ENCODE measurements around the gene NRP1.

NRP1 gene

DNA sequence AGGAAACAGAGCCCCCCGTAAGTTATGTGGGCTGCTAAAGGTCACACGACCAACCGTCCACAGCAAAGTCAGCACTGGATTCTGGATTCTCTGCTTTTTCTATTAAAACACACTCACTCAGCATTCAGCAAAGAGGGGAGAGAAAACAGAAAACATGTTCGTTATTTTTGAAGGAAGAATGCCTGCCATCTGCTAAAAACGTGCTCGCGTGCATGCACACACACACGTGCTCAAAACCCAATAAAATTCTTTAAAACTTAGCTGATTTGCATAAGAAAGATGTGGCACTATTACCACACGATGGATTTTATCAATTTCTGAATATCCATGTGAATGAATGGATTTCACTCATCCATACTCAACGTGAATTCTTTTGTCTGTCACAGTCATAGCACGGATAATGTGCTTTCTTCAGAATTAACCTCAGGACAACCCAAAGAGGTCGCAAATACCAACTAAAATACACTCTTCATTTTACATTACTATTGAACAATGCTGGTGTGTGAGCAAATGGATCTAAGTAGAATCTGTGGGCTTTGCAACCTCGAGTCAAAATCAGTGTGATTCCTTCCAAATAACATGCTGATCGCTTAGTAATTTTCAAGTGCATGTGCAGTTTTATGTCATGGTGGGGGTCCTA is 40.8 kb downstream of the NRP1 start:
- DNase-seq (ENCODE audit: low read depth in 2 of 2, low spot score in 1 of 2): no peak

DNA sequence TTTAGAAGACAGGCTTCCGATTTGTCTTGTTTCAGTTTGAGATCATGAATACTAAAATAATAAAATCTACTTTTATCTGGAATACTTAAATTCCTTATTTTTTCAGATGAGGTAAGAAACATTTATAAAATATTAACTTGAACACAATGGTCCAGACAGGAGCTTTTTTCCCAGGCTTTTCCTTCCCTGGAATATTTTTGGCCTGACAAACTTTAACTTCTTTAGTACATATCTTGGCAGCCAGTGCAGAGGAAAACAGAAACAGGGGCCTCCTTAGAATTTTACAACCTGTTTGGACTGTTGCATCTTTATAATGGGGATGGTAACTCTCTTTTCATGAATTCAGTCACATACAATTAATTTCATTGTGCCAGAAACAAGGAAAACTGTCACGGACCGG is 41.4 kb downstream of the NRP1 start:
- DNase-seq (ENCODE audit: low read depth in 2 of 2, low spot score in 1 of 2): no peak

DNA sequence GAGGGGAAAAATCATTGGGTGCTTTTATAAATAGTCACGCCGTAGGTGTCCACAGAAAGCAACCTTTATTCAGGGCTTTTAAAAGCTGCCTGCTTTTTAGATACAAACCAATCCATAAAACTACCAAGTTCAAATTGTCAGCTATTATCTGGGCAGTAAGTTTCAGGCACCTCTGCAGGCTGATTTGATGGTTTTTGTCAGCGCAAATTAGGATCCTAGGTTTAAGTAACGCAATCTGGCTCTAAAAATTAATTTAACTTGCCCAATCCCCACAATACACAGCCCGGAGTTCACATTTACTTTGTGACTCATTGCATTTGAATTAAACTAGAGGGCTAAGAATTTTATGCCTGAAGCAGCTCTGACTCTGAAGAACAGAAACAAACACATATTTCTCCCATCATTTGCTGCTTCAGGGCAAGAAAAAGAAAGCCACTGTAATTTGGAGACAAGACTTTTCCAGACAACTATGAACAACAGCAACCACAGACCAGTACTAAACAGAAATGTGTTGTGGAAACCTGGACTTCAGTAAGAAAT is 43.3 kb downstream of the NRP1 start:
- DNase-seq (ENCODE audit: low read depth in 2 of 2, low spot score in 1 of 2): no peak

DNA sequence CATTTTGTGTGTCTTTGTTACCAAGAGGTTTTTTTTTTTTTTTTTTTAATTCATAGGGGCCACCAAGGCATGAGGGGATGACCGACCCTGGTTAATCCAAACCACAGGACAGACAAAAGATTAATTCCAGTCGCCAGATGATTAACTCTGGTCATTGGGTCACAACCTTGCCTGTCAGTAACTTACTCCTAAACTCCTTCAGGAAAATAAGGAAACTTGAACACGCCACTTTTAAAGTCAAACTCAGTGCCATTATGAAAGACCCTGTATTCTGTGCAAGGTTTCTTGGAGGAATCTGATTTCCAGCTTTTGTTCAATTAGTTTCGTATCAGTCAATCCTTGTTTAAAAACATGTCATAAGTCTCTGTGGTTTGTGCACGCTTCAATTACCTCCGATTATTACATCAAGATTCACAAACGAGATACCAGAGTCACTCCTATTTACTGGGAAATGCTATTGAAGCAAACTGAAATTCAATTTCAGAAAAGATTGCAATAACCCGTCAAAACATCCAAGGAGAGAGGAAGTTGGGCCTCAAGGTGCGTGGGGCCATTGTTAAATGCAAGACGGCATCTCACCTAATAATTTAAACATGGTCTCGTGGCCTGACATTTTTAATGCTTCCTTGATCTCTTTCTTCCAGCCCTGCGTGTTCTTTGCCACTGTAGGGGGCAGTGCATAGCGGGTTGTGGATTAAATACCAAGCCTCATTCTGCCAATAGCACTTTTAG is 44.0 kb downstream of the NRP1 start:
- no peak for DNase-seq (ENCODE audit: low read depth in 2 of 2, low spot score in 1 of 2)

DNA sequence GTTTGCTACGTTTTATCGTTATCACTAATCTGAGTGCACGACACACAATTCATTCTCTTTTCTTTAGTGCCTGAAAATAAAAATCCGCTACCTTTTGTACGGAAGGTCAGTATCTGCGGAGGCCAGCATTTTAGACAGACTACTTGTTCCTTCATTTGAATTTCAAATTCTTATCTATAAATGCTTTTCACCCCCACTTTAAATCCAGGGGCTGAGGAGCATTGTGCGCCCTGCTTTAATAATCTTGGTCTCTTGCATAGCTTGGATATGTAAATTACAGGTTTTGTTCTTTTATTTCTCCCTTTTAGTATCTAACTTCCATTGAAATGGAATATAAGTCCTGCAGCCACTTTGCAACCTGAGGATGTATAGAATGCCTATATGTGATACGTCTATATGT is 44.7 kb downstream of the NRP1 start:
- DNase-seq (ENCODE audit: low read depth in 2 of 2, low spot score in 1 of 2): no peak

DNA sequence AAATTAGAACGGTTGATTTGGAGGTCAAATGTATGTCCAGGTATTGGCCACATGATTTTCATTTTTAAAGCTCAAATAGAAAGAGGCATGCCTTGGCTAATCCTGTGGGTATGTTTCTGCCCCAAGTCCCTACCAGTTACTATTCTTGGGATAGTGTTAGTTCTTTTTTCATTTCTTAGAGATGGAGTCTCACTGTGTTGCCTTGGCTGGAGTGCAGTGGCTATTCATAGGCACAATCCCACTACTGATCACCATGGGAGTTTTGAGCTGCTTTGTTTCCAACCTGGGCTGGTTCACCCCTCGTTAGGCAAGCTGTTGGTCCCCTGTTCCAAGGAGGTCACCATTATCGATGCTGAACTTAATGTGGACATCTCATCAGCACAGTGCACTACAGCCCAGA is 46.3 kb downstream of the NRP1 start:
- DNase-seq (ENCODE audit: low read depth in 2 of 2, low spot score in 1 of 2): no peak

DNA sequence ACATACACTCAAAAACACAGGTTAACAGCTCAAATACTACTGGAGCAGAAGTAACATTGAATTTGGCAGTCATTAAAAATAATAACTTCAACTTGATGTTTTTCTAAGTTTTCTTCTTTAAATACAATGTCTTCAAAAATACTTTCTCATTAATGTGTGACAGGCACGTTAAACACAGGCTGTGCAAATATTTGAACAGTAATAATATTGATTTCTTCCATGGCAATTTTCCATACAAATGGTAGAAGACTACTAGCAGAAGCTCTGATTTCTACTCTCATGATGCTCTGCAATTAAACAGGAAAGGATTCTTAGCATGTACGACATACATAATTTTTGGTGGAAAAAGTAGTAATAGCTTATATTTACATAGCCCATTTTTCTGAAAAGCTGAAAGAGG is 47.4 kb downstream of the NRP1 start:
- no peak for DNase-seq (ENCODE audit: low read depth in 2 of 2, low spot score in 1 of 2)

DNA sequence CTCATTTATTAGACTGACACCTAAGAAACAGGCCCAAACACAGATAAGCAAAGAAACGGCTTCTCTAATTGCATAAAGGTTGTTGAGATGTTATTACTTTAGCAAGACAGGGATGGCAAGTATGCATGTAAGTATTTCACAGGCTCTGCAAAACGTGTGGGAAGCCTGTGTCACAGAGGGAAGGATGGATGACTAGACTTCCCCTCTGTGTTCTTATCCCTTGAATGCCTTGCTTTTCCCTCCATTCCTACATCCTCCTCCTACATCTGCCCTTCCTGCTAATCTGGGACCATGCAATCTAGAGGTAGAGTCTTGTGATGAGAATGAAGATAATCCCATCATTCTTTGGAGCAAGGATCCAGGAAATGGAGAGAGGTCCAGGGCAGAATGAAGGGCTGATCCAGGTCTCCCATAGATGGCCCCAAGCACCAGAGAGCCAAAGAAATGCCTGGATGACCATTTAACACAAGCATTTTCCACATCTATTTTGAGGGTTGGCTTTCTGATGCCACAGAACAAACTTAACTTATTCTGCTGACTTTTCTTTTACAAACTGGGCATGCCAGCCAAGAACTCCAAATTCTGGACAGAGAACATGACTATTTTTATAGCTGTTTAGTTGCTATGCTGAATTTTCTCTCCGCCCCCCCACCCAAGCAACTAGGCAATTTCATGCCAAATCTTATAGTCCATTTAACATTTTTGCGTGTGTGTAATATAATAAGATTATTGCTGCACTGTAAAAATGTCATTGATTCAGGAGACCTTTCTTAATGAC is 48.1 kb downstream of the NRP1 start:
- DNase-seq (ENCODE audit: low read depth in 2 of 2, low spot score in 1 of 2): no peak

DNA sequence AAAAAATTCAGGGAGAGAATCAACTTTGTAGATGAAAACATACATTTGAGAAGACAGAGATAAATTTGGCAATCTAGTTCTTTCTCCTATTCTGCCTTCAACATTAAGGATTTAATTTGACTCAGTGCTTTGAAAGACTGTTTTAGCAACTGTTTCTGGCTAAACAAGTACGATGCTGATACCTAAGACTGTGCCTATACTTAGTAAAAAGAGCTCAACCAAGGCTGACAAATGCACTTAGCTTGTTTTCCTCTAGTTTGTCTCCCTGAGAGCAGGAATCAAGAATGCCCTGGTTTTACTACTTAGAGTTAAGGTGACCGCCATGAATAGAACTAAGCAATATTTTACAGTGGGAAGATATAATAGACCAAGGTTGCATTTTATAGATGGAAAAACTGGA is 49.5 kb downstream of the NRP1 start:
- DNase-seq (ENCODE audit: low read depth in 2 of 2, low spot score in 1 of 2): no peak

DNA sequence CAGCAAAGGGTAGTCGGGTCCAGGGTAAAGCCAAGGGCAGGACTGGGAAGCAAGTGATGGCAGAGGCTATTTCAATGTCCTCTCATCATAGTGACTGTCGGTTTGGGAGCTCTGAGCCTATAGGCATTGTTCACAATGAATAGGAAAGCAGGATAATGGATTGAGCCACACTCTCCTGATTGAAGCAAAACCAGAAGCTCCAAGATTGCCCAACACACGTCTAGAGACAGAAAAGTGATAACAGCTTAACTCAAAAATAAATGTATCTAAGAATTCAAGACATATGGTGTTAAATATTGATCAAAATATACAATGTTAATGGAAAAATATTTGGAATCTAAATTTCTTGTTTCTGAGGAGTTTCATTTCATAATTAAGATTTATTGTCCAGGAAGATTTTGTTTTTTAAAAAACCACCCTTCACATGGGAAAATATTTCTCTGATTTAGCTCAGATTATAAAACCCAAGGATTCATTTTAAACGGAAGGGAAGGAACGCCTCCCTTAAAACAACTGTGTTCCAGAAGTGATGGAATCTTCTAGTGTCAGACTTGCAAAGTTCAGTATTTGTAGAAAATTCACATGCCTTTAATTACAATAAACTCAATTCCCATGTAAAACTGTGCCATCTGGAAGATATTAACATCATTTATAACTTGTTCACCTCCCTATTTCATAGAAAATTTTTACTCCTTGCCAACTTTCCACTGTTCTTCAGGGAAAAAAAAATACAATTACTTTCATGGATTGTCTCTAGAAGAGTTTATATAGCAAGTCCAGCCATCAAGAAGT is 54.5 kb downstream of the NRP1 start:
- no peak for DNase-seq (ENCODE audit: low read depth in 2 of 2, low spot score in 1 of 2)

DNA sequence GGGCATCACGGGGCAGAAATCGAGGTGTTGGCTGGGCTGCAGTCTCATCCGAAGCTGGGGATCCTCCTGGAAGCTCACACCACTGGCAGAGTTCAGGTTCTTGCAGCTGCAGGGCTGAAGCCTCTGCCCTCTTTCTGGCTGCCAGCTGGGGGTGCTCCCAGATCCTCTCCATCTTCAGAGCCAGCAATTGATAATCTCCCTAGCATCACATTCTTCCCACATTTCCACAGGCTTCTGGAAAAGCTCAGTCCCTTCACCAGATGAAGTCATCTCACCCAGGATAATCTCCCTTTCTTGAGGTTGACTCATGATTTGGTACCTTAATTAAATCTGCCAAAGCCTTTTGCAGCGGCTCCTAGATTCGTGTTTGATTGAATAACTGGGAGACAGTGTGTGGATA is 55.2 kb downstream of the NRP1 start:
- no peak for DNase-seq (ENCODE audit: low read depth in 2 of 2, low spot score in 1 of 2)

DNA sequence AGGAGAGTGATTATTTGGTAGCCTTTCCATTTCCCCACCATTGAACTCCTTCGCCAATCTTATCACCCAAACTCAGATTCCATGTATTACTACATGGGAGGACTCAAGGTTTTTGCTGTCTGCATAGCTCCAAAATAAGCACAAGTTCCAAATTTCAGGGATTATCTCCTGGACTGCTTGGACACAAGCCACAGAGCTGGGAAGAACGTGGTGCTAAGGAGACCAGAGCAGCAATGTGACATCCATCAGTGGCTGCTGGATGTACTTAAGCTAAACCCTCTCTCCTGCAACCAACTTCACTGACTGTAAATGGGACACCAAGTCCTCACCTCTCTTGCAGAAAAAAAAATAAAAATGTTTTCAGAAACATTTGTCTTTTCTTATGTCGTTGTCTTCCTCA is 56.3 kb downstream of the NRP1 start:
- no peak for DNase-seq (ENCODE audit: low read depth in 2 of 2, low spot score in 1 of 2)

DNA sequence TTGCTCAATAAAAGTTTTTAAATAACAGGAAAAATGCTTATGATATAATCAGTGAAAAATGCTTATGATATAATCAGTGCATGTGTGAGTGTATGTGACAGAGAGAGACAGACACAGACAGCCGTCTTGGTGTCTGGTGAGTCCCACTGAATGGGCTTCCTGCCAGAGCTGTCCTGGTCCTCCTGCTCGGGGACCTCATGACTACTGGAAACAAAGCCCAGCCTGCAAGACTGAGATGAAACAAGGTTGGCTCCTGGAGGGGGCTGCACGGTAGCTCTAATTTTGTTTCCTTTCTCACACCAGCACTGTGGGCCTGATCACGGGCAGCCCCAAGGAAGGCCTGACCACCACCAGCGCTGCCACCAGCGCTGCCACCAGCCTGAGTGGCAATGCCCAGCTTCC is 57.3 kb downstream of the NRP1 start:
- no peak for DNase-seq (ENCODE audit: low read depth in 2 of 2, low spot score in 1 of 2)

DNA sequence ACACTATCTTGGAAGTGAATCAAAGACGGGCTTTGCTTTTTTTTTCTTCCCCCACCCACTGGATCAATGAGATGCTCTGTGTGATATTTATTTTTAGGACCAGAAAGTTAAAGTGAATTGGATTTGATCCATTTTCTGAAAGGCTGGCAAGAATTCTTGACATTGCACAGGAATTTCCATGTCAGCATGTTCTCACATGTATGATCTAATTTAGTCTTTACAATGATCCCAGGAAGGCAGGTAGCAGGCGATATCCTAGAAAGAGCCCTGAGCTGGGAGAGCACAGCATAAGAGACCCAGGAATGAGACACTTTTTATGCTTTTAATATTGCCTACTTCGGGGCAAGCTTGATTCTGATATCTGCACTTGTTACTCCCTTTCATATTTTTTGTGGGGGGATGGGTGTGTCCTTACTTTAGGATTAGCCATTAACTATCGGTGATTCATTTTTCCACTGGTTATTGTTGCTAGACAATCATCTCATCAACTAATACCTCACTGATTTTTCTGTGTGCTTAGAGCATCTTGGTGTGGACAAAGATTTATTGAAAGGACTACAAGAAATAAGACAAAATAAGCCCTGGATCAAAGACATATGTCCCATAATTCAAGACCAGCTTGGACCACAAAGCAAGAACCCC is 58.1 kb downstream of the NRP1 start:
- no peak for DNase-seq (ENCODE audit: low read depth in 2 of 2, low spot score in 1 of 2)

DNA sequence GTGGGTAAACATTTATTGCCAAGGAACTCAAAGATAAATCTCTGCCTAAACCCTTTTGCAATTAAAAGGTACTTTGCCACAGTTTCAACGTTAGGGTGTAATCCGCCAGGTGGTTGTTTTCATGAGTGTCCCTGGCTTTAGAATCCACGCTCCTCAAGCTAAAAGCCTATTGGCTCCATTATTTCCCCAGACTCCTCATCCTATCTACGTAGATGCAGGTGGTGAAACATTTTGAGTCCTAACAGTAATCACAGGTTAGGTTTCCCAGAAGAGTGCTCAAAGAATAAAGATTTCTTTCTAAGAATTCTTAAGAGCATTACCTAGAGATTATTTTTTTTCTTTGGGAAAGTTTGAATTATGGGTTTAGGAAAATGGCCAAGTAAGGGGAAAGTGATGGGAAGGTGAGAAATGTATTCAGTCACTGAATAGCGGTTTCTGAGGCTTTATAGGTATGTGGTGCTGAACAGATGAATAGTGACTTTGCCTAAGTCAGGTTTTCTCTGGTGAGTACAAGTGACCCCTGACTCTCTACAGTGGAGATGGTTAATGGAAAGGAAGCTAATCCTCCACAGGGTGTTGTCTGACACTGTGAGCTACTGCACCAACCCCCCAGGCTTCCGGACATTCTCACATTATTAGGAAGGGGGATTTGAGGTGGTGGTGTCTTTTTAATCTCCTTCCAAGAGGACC is 60.2 kb downstream of the NRP1 start:
- no peak for DNase-seq (ENCODE audit: low read depth in 2 of 2, low spot score in 1 of 2)

DNA sequence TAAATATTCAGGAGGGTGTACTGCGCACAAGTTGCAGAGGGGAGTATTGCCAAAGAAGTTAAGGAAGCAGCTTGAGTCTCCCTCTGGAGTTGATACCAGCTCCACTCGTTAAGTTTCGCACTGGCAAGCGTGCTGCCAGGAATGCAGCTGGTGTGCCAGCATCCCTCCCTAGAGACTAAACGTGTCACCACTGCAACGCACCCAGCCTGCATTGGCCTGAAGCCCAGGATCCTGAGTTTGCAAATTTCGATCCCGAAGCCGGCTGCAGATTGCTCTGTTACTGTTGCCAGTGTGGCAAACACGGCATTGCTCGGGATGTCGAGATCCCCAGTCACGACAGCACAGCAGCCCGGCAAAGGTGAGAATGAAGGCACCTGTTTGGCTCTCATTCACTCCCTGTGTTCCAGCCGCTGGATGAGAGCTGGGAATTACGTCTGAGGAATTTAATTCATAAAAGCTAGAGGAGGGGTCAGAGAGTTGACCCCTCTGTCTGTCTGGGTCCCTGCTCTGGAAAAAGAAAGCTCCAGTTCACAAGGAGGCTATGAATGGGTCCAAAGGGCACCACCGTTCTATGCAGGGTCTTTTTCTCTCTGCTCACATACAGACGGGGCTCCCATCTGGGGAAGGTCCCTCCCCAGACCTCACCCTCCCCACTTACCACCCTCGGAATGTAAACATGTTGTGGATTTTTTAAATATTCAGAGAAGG is 61.0 kb downstream of the NRP1 start:
- no peak for DNase-seq (ENCODE audit: low read depth in 2 of 2, low spot score in 1 of 2)

DNA sequence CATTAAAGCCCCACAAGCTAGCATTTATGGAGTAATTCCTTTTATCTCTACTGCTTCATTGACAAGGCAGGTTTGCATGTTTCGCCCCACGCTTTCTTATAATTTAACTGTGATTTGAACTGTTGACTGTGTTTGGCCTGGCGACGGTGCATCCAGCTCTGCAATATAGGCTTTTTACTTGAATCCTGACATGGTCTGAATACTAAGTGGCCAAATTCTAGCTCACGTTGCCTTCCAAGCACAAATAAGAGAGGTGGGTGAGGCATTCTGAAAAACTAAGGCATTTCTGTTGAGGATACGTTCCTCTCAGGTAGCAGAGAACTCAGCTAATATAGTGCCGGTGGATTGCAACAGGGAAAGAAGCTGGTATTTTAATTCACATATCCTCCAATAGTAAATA is 61.8 kb downstream of the NRP1 start:
- DNase-seq (ENCODE audit: low read depth in 2 of 2, low spot score in 1 of 2): no peak

DNA sequence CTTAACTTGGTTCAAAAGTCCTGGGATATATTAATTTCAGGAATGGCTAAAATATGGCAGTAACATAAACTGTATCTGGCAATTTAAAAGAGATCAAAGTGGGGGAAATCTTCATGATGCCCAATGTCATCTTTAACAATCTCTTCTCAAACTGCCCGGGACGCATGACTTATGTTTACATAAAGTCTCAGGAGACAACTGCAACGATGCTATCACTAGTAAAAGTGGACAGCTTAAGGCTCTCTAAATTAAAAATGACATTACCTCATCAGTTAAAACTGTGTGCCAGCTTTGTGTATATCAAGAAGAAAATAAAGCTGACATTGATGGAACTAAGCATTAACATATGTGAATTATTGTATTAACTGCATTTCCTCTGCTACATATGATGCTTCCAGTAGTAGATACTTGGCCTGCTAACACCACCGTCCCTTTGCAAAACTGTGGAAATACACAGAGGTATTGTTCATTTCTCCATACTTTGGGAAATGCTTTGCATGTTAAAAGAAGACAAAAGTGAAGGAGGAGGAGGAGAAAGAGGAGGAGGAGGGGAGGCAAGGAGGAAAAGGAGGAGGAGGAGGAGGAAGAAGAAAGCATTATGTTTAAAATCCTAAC is 62.4 kb downstream of the NRP1 start:
- DNase-seq (ENCODE audit: low read depth in 2 of 2, low spot score in 1 of 2): no peak

DNA sequence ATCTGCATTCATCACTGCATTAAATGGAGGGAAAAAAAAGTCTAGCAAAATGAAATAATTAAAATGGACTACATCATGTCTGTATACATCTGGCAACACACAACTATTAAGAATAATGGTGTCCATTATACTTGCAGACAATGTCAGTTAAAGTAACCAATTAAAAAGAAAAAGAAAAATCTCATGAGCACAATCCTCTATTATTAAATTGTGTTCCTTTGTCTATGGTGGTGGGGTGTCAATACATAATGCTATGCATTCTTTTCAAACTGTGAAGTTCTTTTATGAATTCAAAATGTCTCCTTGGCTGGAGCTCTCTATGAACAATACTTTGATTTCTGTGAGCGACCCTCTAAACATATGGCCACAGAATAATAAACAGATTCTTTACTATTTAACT is 63.5 kb downstream of the NRP1 start:
- no peak for DNase-seq (ENCODE audit: low read depth in 2 of 2, low spot score in 1 of 2)

Measured in stimulated activated CD8-positive, alpha-beta memory T cell treated with anti-CD3 and anti-CD28 coated beads, Interleukin-4, amount 100 ng/mL, for 4 hours (primary cell).